Activated naive CD4-positive, alpha-beta T cell treated with anti-CD3 and anti-CD28 coated beads, Interleukin-2, amount 50 U/mL, for 72 hours (primary cell): Measurements from ENCODE around the gene UBE2E2. TPM values are rescaled to one million over a fixed set of nuclear protein-coding genes. Genes with fewer than 3 reads are reported as not detected.

Source experiments
- ATAC-seq, 2 donors: fragments of 150-1000 bp; cut with Tn5 transposase; 2 replicates each; pipeline ENCODE4 v1.10.0; 2021; ENCODE audit warnings: mild to moderate bottlenecking in 2 of 2, moderate library complexity in 2 of 2
- DNase-seq, 2 donors: peaks; one replicate each; pipeline ENCODE4 v3.0.0; 2021 to 2022; ENCODE audit warnings: low spot score in 2 of 2
- H3K27ac Mint-ChIP-seq, 2 donors: one replicate each; pipeline ENCODE4 v1.8.0; 2022; ENCODE audit warnings: mild to moderate bottlenecking in 2 of 2, mixed read lengths in 2 of 2
- H3K36me3 Mint-ChIP-seq, 2 donors: one replicate each; pipeline ENCODE4 v1.8.0; 2022; ENCODE audit warnings: mixed read lengths in 2 of 2
- H3K9me3 Mint-ChIP-seq, 2 donors: one replicate each; pipeline ENCODE4 v1.8.0; 2022; ENCODE audit warnings: mixed read lengths in 2 of 2
- total RNA-seq, 2 donors: library from RNA; stranded (reverse); gene quantifications; one replicate each; pipeline ENCODE4 v1.2.3, GENCODE V29; 2022

The UBE2E2 gene
- total RNA-seq, 2 donors from 2014 or later = 4.7 to 18.3 TPM

- peaks cover 0 to 11% of the 10 kb centered on the region in 2 donors for H3K36me3 Mint-ChIP-seq
- H3K9me3 Mint-ChIP-seq = peaks cover 0 to 4% of the 10 kb centered on the region in 2 donors
- DNase-seq (no peak), ATAC-seq (no peak)
- no peak overlapping the region for H3K27ac Mint-ChIP-seq
These were observed 45.5 kb downstream of the UBE2E2 start for GRCh38 chr3:23248594-23249131.

- peak; percentile 26 to 72 for ATAC-seq
- Mint-ChIP-seq H3K36me3 (peaks cover 0 to 11% of the 10 kb centered on the region in 2 donors), H3K9me3 (peaks cover 0 to 4% of the 10 kb centered on the region in 2 donors), H3K27ac (peak overlapping the region in 1 of 2 donors; percentile 50)
- no peak for DNase-seq
These were observed 46.8 kb downstream of the UBE2E2 start for GRCh38 chr3:23249961-23250360.

GRCh38 chr3:23252122-23252521, 49.0 kb downstream of the UBE2E2 start:
- Mint-ChIP-seq H3K9me3 (peaks cover 0 to 4% of the 10 kb centered on the region in 2 donors), H3K27ac (no peak overlapping the region), H3K36me3 (peaks cover 0 to 11% of the 10 kb centered on the region in 2 donors)
- ATAC-seq (no peak), DNase-seq (no peak)

- Mint-ChIP-seq H3K9me3 (peaks cover 3 to 9% of the 10 kb centered on the region in 2 donors), H3K36me3 (peaks cover 0 to 16% of the 10 kb centered on the region in 2 donors), H3K27ac (no peak overlapping the region)
- DNase-seq (no peak), ATAC-seq (peak in 1 of 2 donors; percentile 89)
These were observed 50.1 kb downstream of the UBE2E2 start for GRCh38 chr3:23253214-23253613.

GRCh38 chr3:23254282-23254681, 51.2 kb downstream of the UBE2E2 start:
- no peak for ATAC-seq
- H3K27ac Mint-ChIP-seq = no peak overlapping the region
- peaks cover 0 to 6% of the 10 kb centered on the region in 2 donors for H3K36me3 Mint-ChIP-seq
- H3K9me3 Mint-ChIP-seq = peaks cover 3 to 6% of the 10 kb centered on the region in 2 donors
- DNase-seq = no peak

GRCh38 chr3:23254835-23255234, 51.7 kb downstream of the UBE2E2 start:
- DNase-seq (no peak), ATAC-seq (no peak)
- Mint-ChIP-seq H3K27ac (no peak overlapping the region), H3K9me3 (peaks cover 3 to 6% of the 10 kb centered on the region in 2 donors), H3K36me3 (peaks cover 0 to 6% of the 10 kb centered on the region in 2 donors)

- no peak for ATAC-seq
These were observed 53.8 kb downstream of the UBE2E2 start for GRCh38 chr3:23256741-23257435.

GRCh38 chr3:23258110-23258509, 55.0 kb downstream of the UBE2E2 start:
- peaks cover 3 to 6% of the 10 kb centered on the region in 2 donors for H3K9me3 Mint-ChIP-seq
- H3K36me3 Mint-ChIP-seq = peaks cover 0 to 6% of the 10 kb centered on the region in 2 donors
- ATAC-seq (no peak), DNase-seq (no peak)
- H3K27ac Mint-ChIP-seq = no peak overlapping the region

More at GRCh38 chr3:23256741-23257435, 53.8 kb downstream of the UBE2E2 start:
- peaks cover 0 to 6% of the 10 kb centered on the region in 2 donors for H3K36me3 Mint-ChIP-seq
- no peak overlapping the region for H3K27ac Mint-ChIP-seq
- DNase-seq = no peak
- peaks cover 3 to 6% of the 10 kb centered on the region in 2 donors for H3K9me3 Mint-ChIP-seq

GRCh38 chr3:23259515-23259914, 56.4 kb downstream of the UBE2E2 start:
- peaks cover 3 to 6% of the 10 kb centered on the region in 2 donors for H3K9me3 Mint-ChIP-seq
- no peak for ATAC-seq
- H3K27ac Mint-ChIP-seq = no peak overlapping the region
- peaks cover 0 to 6% of the 10 kb centered on the region in 2 donors for H3K36me3 Mint-ChIP-seq
- no peak for DNase-seq

- ATAC-seq = no peak
- H3K27ac Mint-ChIP-seq = no peak overlapping the region
- peaks cover 11 to 15% of the 10 kb centered on the region in 2 donors for H3K9me3 Mint-ChIP-seq
- DNase-seq = no peak
- peaks cover 14 to 23% of the 10 kb centered on the region in 2 donors for H3K36me3 Mint-ChIP-seq
These were observed 59.6 kb downstream of the UBE2E2 start for GRCh38 chr3:23262766-23263165.

- peaks cover 6 to 11% of the 10 kb centered on the region in 2 donors for H3K9me3 Mint-ChIP-seq
These were observed 60.7 kb downstream of the UBE2E2 start for GRCh38 chr3:23263796-23264195.

GRCh38 chr3:23264413-23264812, 61.3 kb downstream of the UBE2E2 start:
- no peak for ATAC-seq
- no peak overlapping the region for H3K27ac Mint-ChIP-seq
- H3K36me3 Mint-ChIP-seq = peaks cover 14 to 20% of the 10 kb centered on the region in 2 donors
- peaks cover 9 to 14% of the 10 kb centered on the region in 2 donors for H3K9me3 Mint-ChIP-seq
- no peak for DNase-seq

More at GRCh38 chr3:23263796-23264195, 60.7 kb downstream of the UBE2E2 start:
- DNase-seq (no peak), ATAC-seq (no peak)
- Mint-ChIP-seq H3K27ac (no peak overlapping the region), H3K36me3 (peaks cover 14 to 18% of the 10 kb centered on the region in 2 donors)

GRCh38 chr3:23270423-23270822, 67.3 kb downstream of the UBE2E2 start:
- H3K36me3 Mint-ChIP-seq = peaks cover 16 to 36% of the 10 kb centered on the region in 2 donors
- peaks cover 17 to 18% of the 10 kb centered on the region in 2 donors for H3K9me3 Mint-ChIP-seq
- DNase-seq = no peak
- no peak overlapping the region for H3K27ac Mint-ChIP-seq
- ATAC-seq = no peak

- ATAC-seq (peak in 1 of 2 donors; percentile 64), DNase-seq (no peak)
- Mint-ChIP-seq H3K27ac (no peak overlapping the region), H3K9me3 (peaks cover 11 to 18% of the 10 kb centered on the region in 2 donors), H3K36me3 (peaks cover 10 to 24% of the 10 kb centered on the region in 2 donors)
These were observed 69.0 kb downstream of the UBE2E2 start for GRCh38 chr3:23271876-23272741.

- ATAC-seq (no peak), DNase-seq (no peak)
- Mint-ChIP-seq H3K27ac (no peak overlapping the region), H3K36me3 (peaks cover 10 to 24% of the 10 kb centered on the region in 2 donors), H3K9me3 (peaks cover 11 to 18% of the 10 kb centered on the region in 2 donors)
These were observed 69.7 kb downstream of the UBE2E2 start for GRCh38 chr3:23272820-23273219.

GRCh38 chr3:23275061-23275460, 71.9 kb downstream of the UBE2E2 start:
- Mint-ChIP-seq H3K36me3 (peaks cover 10 to 16% of the 10 kb centered on the region in 2 donors), H3K27ac (no peak overlapping the region), H3K9me3 (peaks cover 6 to 12% of the 10 kb centered on the region in 2 donors)
- ATAC-seq (no peak), DNase-seq (no peak)

GRCh38 chr3:23275814-23276213, 72.7 kb downstream of the UBE2E2 start:
- DNase-seq (no peak), ATAC-seq (no peak)
- Mint-ChIP-seq H3K27ac (no peak overlapping the region), H3K36me3 (peaks cover 7 to 8% of the 10 kb centered on the region in 2 donors), H3K9me3 (peaks cover 6 to 9% of the 10 kb centered on the region in 2 donors)
